Activated CD4-positive, alpha-beta T cell treated with anti-CD3 and anti-CD28 coated beads, Interleukin-2, amount 10 ng/mL, durations not matched to agents 24 days and 14 days (primary cell): ENCODE data around the gene MCM3AP. TPM values are rescaled to one million over a fixed set of nuclear protein-coding genes. Genes with fewer than 3 reads are reported as not detected.

ENCODE experiments used
- DNase-seq: peaks from one replicate; pipeline ENCODE4 v3.0.0; 2022
- H3K27ac Mint-ChIP-seq: one replicate; pipeline ENCODE4 v1.8.0; 2022; ENCODE audit warnings: mild to moderate bottlenecking, mixed read lengths
- H3K27me3 Mint-ChIP-seq: one replicate; pipeline ENCODE4 v1.8.0; 2022; ENCODE audit warnings: mixed read lengths
- H3K36me3 Mint-ChIP-seq: one replicate; pipeline ENCODE4 v1.8.0; 2022; ENCODE audit warnings: low read depth, mild to moderate bottlenecking, mixed read lengths
- H3K4me1 Mint-ChIP-seq: one replicate; pipeline ENCODE4 v1.8.0; 2021; ENCODE audit warnings: mixed read lengths
- H3K4me3 Mint-ChIP-seq: one replicate; pipeline ENCODE4 v1.8.0; 2022; ENCODE audit warnings: mild to moderate bottlenecking, moderate library complexity, mixed read lengths
- H3K9me3 Mint-ChIP-seq: one replicate; pipeline ENCODE4 v1.8.0; 2021; ENCODE audit warnings: mixed read lengths
- intact Hi-C: fragments of 100-400 bp; cut with micrococcal nuclease; formaldehyde crosslinking; loops from one replicate; pipeline ENCODE4 v1.15.1; 2023
- total RNA-seq: library from RNA; stranded (reverse); gene quantifications from 2 replicates; pipeline ENCODE4 v1.2.3, GENCODE V29; 2022

Gene MCM3AP
- total RNA-seq, 1 donor from 2014 or later: 138 TPM

GRCh38 chr21:46185716-46186115 lies 99.7 kb downstream of the MCM3AP start:
- Mint-ChIP-seq H3K4me3 (peak overlapping the region; percentile 91), H3K9me3 (no peaks in the 10 kb centered on the region), H3K27me3 (no peaks in the 10 kb centered on the region), H3K4me1 (peaks cover 7% of the 10 kb centered on the region), H3K36me3 (no peaks in the 10 kb centered on the region), H3K27ac (no peak overlapping the region)
- intact Hi-C loops: loop anchor here (5.0 kb wide), 1 partner anchor 1848 kb away; the partner anchor contains the start of gene CFAP410
- DNase-seq: peak; percentile 52

Other genes with a start within 250 kb of the MCM3AP start
- gene COL6A2, start 187.5 kb downstream of the MCM3AP start, total RNA-seq: 2.0 and 2.3 TPM in 2 replicates
- 0.30 and 0.43 TPM in 2 replicates for gene FTCD, start 130.0 kb downstream of the MCM3AP start, total RNA-seq
- 10.8 and 12.0 TPM in 2 replicates for gene SPATC1L, start 101.2 kb downstream of the MCM3AP start, total RNA-seq
- gene LSS, start 56.8 kb downstream of the MCM3AP start, total RNA-seq: 19.7 and 23.1 TPM in 2 replicates
- 16.2 and 18.2 TPM in 2 replicates for gene YBEY, start 731 bp upstream of the MCM3AP start, total RNA-seq
- gene C21orf58, start 38.3 kb upstream of the MCM3AP start, total RNA-seq: 28.4 and 33.4 TPM in 2 replicates
- 52.0 and 61.2 TPM in 2 replicates for gene PCNT, start 38.5 kb upstream of the MCM3AP start, total RNA-seq
- gene DIP2A, start 173.3 kb upstream of the MCM3AP start, total RNA-seq: 30.5 and 31.3 TPM in 2 replicates